ENCODE data around the gene KHK. TPM values are rescaled to one million over a fixed set of nuclear protein-coding genes. Genes with fewer than 3 reads are reported as not detected.

KHK gene
- total RNA-seq, 4 donors from 2014 or later: 1.8 to 12.0 (median 6.3) TPM

DNA sequence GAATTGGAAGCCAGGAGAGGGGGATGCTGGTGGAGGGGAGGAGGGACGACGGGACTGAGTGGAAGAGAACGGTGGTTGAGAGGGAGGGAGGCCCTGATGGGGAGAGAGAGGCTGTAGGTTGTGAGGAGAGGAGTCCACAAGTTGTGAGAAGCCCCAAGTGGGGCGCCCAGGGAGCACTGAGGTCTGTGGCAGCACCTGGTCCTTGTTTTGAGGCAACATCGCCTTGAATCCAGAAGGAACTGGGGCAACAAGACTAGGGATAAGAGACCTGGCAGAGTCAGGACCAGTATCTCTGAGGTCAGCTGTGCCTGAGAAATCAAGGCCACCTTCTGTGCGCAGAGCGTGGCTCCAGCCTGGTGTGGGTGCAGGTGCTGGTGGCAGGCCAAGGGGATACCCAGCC lies 51.5 kb downstream of the KHK start:
- peaks cover 6 to 12% (median 7%) of the 10 kb centered on the region in 4 donors for H3K4me1 ChIP-seq
- WGBS, 2 donors (ENCODE audit: low coverage in 1 of 2): 66 to 84% methylated on average over 4 to 7 of the region's 7 CpGs
- H3K4me3 ChIP-seq: no peak overlapping the region
- in situ Hi-C loops (cut with MboI; ENCODE audit: low pct_ligation_motif_present in 1 of 4, low pct_unique_long_range_greater_than_20kb in 1 of 4, low sequenced_read_pairs in 3 of 4) (no loop called here), intact Hi-C loops (cut with DNase I; ENCODE audit: low total_unique reads) (loop anchor here (10.0 kb wide), 1 partner anchor 77 kb away; the partner anchor contains the start of genes ATRAID, CAD and SLC5A6)
- no peak for TF ChIP-seq POLR2A (IDR thresholded peaks at IDR 0.05)
- TF ChIP-seq EP300 (IDR thresholded peaks at IDR 0.05; ENCODE audit: low read depth): no peak
- no peak for TF ChIP-seq POLR2AphosphoS5 (IDR thresholded peaks at IDR 0.05)
- TF ChIP-seq CTCF (IDR thresholded peaks at IDR 0.05): no peak
- no peaks in the 10 kb centered on the region for H3K36me3 ChIP-seq
- no peaks in the 10 kb centered on the region for H3K9me3 ChIP-seq
- no peak for DNase-seq
- H3K27me3 ChIP-seq: no peaks in the 10 kb centered on the region
- no peak overlapping the region for H3K27ac ChIP-seq

GRCh38 chr2:27139310-27139709 lies 52.7 kb downstream of the KHK start, which contains the start of gene PRR30:
Gene PRR30 (minus strand): TSS chr2:27139410. CDS start chr2:27138329, 1,081 bp downstream.
- Histone ChIP-seq H3K4me1 (peaks cover 0 to 4% (median 0%) of the 10 kb centered on the region in 4 donors), H3K4me3 (no peak within 1 kb of the TSS), H3K27me3 (no peaks in the 10 kb centered on the region), H3K9me3 (no peaks in the 10 kb centered on the region), H3K36me3 (no peaks in the 10 kb centered on the region), H3K27ac (no peak within 1 kb of the TSS)
- TF ChIP-seq POLR2AphosphoS5 (IDR thresholded peaks at IDR 0.05): no peak
- TF ChIP-seq EP300 (IDR thresholded peaks at IDR 0.05; ENCODE audit: low read depth): no peak
- no peak for TF ChIP-seq CTCF (IDR thresholded peaks at IDR 0.05)
- no peak for TF ChIP-seq POLR2A (IDR thresholded peaks at IDR 0.05)
- no peak for DNase-seq
- in situ Hi-C loops (cut with MboI; ENCODE audit: low pct_ligation_motif_present in 1 of 4, low pct_unique_long_range_greater_than_20kb in 1 of 4, low sequenced_read_pairs in 3 of 4) (no loop called here), intact Hi-C loops (cut with DNase I; ENCODE audit: low total_unique reads) (loop anchor here (10.0 kb wide), 1 partner anchor 75 kb away; the partner anchor contains the start of genes ATRAID, CAD and SLC5A6)
- WGBS, 2 donors (ENCODE audit: low coverage in 1 of 2): 71% methylated on average over 4 of the region's 4 CpGs; no CpG with 5 or more reads in 1 of the 2 donors

DNA sequence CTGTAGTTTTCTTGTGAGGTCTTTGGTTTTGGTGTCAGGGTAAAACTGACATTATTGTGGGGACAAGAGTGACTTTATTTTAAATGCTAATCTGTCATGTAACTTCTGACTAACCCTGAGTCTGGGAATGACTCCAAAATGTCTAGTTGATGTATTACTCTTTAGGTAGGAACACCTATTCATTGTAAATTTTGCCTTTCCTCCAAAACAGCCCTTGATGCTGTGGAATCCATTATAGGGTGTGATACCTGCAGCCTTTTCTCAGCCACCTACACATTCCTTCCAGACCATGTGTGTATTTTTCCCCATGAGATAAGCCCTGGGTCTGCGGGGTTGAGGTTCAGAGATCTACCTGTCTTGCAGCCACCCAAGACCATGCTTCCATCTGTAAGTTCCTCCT lies 56.7 kb downstream of the KHK start:
- Histone ChIP-seq H3K9me3 (no peaks in the 10 kb centered on the region), H3K4me3 (no peak overlapping the region), H3K27ac (no peak overlapping the region), H3K36me3 (no peaks in the 10 kb centered on the region), H3K27me3 (no peaks in the 10 kb centered on the region), H3K4me1 (no peaks in the 10 kb centered on the region)
- TF ChIP-seq EP300 (IDR thresholded peaks at IDR 0.05; ENCODE audit: low read depth) (no peak), CTCF (IDR thresholded peaks at IDR 0.05) (no peak), POLR2AphosphoS5 (IDR thresholded peaks at IDR 0.05) (no peak), POLR2A (IDR thresholded peaks at IDR 0.05) (no peak)
- intact Hi-C loops (cut with DNase I; ENCODE audit: low total_unique reads) (no loop called here), in situ Hi-C loops (cut with MboI; ENCODE audit: low pct_ligation_motif_present in 1 of 4, low pct_unique_long_range_greater_than_20kb in 1 of 4, low sequenced_read_pairs in 3 of 4) (no loop called here)
- no peak for DNase-seq
- 81% methylated on average over 1 of the region's 1 CpG; no CpG with 5 or more reads in 1 of the 2 donors for WGBS, 2 donors (ENCODE audit: low coverage in 1 of 2)

GRCh38 chr2:27145682-27146081 lies 59.1 kb downstream of the KHK start:
- in situ Hi-C loops (cut with MboI; ENCODE audit: low pct_ligation_motif_present in 1 of 4, low pct_unique_long_range_greater_than_20kb in 1 of 4, low sequenced_read_pairs in 3 of 4): no loop called here
- no peak for TF ChIP-seq POLR2A (IDR thresholded peaks at IDR 0.05)
- no peak for TF ChIP-seq CTCF (IDR thresholded peaks at IDR 0.05)
- TF ChIP-seq POLR2AphosphoS5 (IDR thresholded peaks at IDR 0.05): no peak
- TF ChIP-seq EP300 (IDR thresholded peaks at IDR 0.05; ENCODE audit: low read depth): no peak
- intact Hi-C loops (cut with DNase I; ENCODE audit: low total_unique reads): no loop called here
- no peak overlapping the region for H3K4me3 ChIP-seq
- 40 to 70% methylated on average over 1 to 2 of the region's 2 CpGs for WGBS, 2 donors (ENCODE audit: low coverage in 1 of 2)
- no peaks in the 10 kb centered on the region for H3K4me1 ChIP-seq
- no peaks in the 10 kb centered on the region for H3K27me3 ChIP-seq
- no peaks in the 10 kb centered on the region for H3K9me3 ChIP-seq
- no peak overlapping the region for H3K27ac ChIP-seq
- no peaks in the 10 kb centered on the region for H3K36me3 ChIP-seq
- DNase-seq: no peak
